Measurements from ENCODE around the gene AR. TPM values are rescaled to one million over a fixed set of nuclear protein-coding genes. Genes with fewer than 3 reads are reported as not detected.

AR gene
- total RNA-seq, 1 experiment from 2014 or later: 1.7 TPM

- ChIA-PET CTCF (no interaction called here), POLR2A (ENCODE audit: unreplicated experiment) (no interaction called here)
- Histone ChIP-seq H2AFZ (peak overlapping the region; percentile 16; the same call in 1 of the 2 replicates), H3K9me2 (ENCODE audit: insufficient read depth) (no peaks in the 10 kb centered on the region), H3F3A (ENCODE audit: insufficient read depth, low read depth) (peaks cover 12% of the 10 kb centered on the region; the same call in 1 of the 2 replicates), H3K27ac (peak overlapping the region; percentile 88), H4K20me1 (ENCODE audit: insufficient read depth) (no peaks in the 10 kb centered on the region), H3K27me3 (ENCODE audit: insufficient read depth, low read depth) (no peaks in the 10 kb centered on the region), H3K36me3 (ENCODE audit: low read depth) (no peaks in the 10 kb centered on the region), H3K4me3 (no peak overlapping the region), H3K4me1 (replicated peaks; ENCODE audit: insufficient read depth) (peaks cover 27% of the 10 kb centered on the region), H3K9me3 (ENCODE audit: insufficient read depth, low read depth) (peaks cover 10% of the 10 kb centered on the region; the same call in 1 of the 2 replicates), H3K4me2 (peak overlapping the region; percentile 10; the same call in 1 of the 2 replicates), H3K79me2 (ENCODE audit: low read depth) (no peaks in the 10 kb centered on the region)
- peak; percentile 11 to 40 for DNase-seq
- intact Hi-C loops (cut with micrococcal nuclease; ENCODE audit: unreplicated experiment): no loop called here
- TF ChIP-seq EZH2 (IDR thresholded peaks at IDR 0.05; ENCODE audit: low read depth) (no peak), CTCF (conservative IDR thresholded peaks at IDR 0.05) (no peak)
- no TSS peak for BruUV-seq (replicated peaks)
Measured at GRCh38 chrX:67612231-67612630, 68.4 kb downstream of the AR start.

- ChIA-PET POLR2A (ENCODE audit: unreplicated experiment) (no interaction called here), CTCF (no interaction called here)
- Histone ChIP-seq H3K9me2 (ENCODE audit: insufficient read depth) (no peaks in the 10 kb centered on the region), H3K79me2 (ENCODE audit: low read depth) (no peaks in the 10 kb centered on the region), H2AFZ (no peak overlapping the region), H3K27ac (peak overlapping the region; percentile 88), H3K9me3 (ENCODE audit: insufficient read depth, low read depth) (peaks cover 10% of the 10 kb centered on the region; the same call in 1 of the 2 replicates), H3K36me3 (ENCODE audit: low read depth) (no peaks in the 10 kb centered on the region), H3K4me3 (no peak overlapping the region), H3K4me1 (replicated peaks; ENCODE audit: insufficient read depth) (peaks cover 27% of the 10 kb centered on the region), H3F3A (ENCODE audit: insufficient read depth, low read depth) (peaks cover 12% of the 10 kb centered on the region; the same call in 1 of the 2 replicates), H4K20me1 (ENCODE audit: insufficient read depth) (no peaks in the 10 kb centered on the region), H3K27me3 (ENCODE audit: insufficient read depth, low read depth) (no peaks in the 10 kb centered on the region), H3K4me2 (no peak overlapping the region)
- intact Hi-C loops (cut with micrococcal nuclease; ENCODE audit: unreplicated experiment): no loop called here
- DNase-seq: no peak
- TF ChIP-seq EZH2 (IDR thresholded peaks at IDR 0.05; ENCODE audit: low read depth): no peak
- no peak for TF ChIP-seq CTCF (conservative IDR thresholded peaks at IDR 0.05)
- BruUV-seq (replicated peaks): no TSS peak
Measured at GRCh38 chrX:67613366-67613765, 69.5 kb downstream of the AR start.

GRCh38 chrX:67613996-67614395 lies 70.2 kb downstream of the AR start:
- POLR2A ChIA-PET (ENCODE audit: unreplicated experiment): no interaction called here
- BruUV-seq (replicated peaks): no TSS peak
- no peak overlapping the region for H3K4me2 ChIP-seq

More at GRCh38 chrX:67613996-67614395, 70.2 kb downstream of the AR start:
- Histone ChIP-seq H4K20me1 (ENCODE audit: insufficient read depth) (no peaks in the 10 kb centered on the region), H3K9me2 (ENCODE audit: insufficient read depth) (no peaks in the 10 kb centered on the region), H2AFZ (no peak overlapping the region), H3K4me3 (no peak overlapping the region), H3K36me3 (ENCODE audit: low read depth) (no peaks in the 10 kb centered on the region), H3K9me3 (ENCODE audit: insufficient read depth, low read depth) (peaks cover 10% of the 10 kb centered on the region; the same call in 1 of the 2 replicates), H3K4me1 (replicated peaks; ENCODE audit: insufficient read depth) (peaks cover 30% of the 10 kb centered on the region), H3K79me2 (ENCODE audit: low read depth) (no peaks in the 10 kb centered on the region), H3K27me3 (ENCODE audit: insufficient read depth, low read depth) (no peaks in the 10 kb centered on the region), H3F3A (ENCODE audit: insufficient read depth, low read depth) (peaks cover 12% of the 10 kb centered on the region; the same call in 1 of the 2 replicates), H3K27ac (peak overlapping the region; percentile 88)
- no peak for DNase-seq
- no peak for TF ChIP-seq EZH2 (IDR thresholded peaks at IDR 0.05; ENCODE audit: low read depth)
- no peak for TF ChIP-seq CTCF (conservative IDR thresholded peaks at IDR 0.05)
- CTCF ChIA-PET: no interaction called here
- intact Hi-C loops (cut with micrococcal nuclease; ENCODE audit: unreplicated experiment): no loop called here
